ENCODE results near the gene GRIN1. TPM values are rescaled to one million over a fixed set of nuclear protein-coding genes. Genes with fewer than 3 reads are reported as not detected.
"Not testable (repeated sequence)": the region's sequence is repeated elsewhere in the genome, so short reads cannot be mapped to it uniquely, and the experiment has no call there.

The GRIN1 gene
- total RNA-seq, 1 donor from 2014 or later = not detected

- H3F3A ChIP-seq (ENCODE audit: low read depth) = peaks cover 11% of the 10 kb centered on the region
- H3K4me1 ChIP-seq; H3K9me3 Mint-ChIP-seq; H3K27ac Mint-ChIP-seq; H3K27ac ChIP-seq; H3K4me3 Mint-ChIP-seq; H3K4me2 ChIP-seq; H3K9me3 ChIP-seq (ENCODE audit: low read depth); H3K36me3 Mint-ChIP-seq; H3K9ac ChIP-seq; DNase-seq (ENCODE audit: low spot score); H3K36me3 ChIP-seq; H3K4me3 ChIP-seq; H3K79me2 ChIP-seq (ENCODE audit: low read depth); H3K27me3 Mint-ChIP-seq (ENCODE audit: insufficient read depth, low read depth); H3K27me3 ChIP-seq; H2AFZ ChIP-seq (replicated peaks): not testable (repeated sequence)
- peaks cover 21% of the 10 kb centered on the region for H3K4me1 Mint-ChIP-seq
- peaks cover 18% of the 10 kb centered on the region for H4K20me1 ChIP-seq (ENCODE audit: low read depth)
Measured at GRCh38 chr9:137122796-137123467, 16.0 kb upstream of the GRIN1 start.

- Mint-ChIP-seq H3K27me3 (ENCODE audit: insufficient read depth, low read depth) (peaks cover 4% of the 10 kb centered on the region), H3K27ac (no peak overlapping the region), H3K9me3 (no peaks in the 10 kb centered on the region), H3K4me3 (no peak overlapping the region), H3K4me1 (peaks cover 26% of the 10 kb centered on the region), H3K36me3 (no peaks in the 10 kb centered on the region)
- Histone ChIP-seq H3K27me3 (no peaks in the 10 kb centered on the region), H3K4me2 (no peak overlapping the region), H3K36me3 (no peaks in the 10 kb centered on the region), H3K4me1 (peaks cover 3% of the 10 kb centered on the region), H3K9ac (no peak overlapping the region), H3F3A (ENCODE audit: low read depth) (peaks cover 11% of the 10 kb centered on the region), H2AFZ (replicated peaks) (no peak overlapping the region), H4K20me1 (ENCODE audit: low read depth) (peaks cover 21% of the 10 kb centered on the region), H3K9me3 (ENCODE audit: low read depth) (no peaks in the 10 kb centered on the region), H3K79me2 (ENCODE audit: low read depth) (peaks cover 13% of the 10 kb centered on the region), H3K4me3 (no peak overlapping the region), H3K27ac (no peak overlapping the region)
- TF ChIP-seq CTCF (IDR thresholded peaks at IDR 0.05) = no peak
- no peak for TF ChIP-seq EZH2phosphoT487 (IDR thresholded peaks at IDR 0.05)
- TF ChIP-seq EZH2 (IDR thresholded peaks at IDR 0.05) = no peak
- DNase-seq (ENCODE audit: low spot score) = no peak
Measured at GRCh38 chr9:137123468-137123837, 15.5 kb upstream of the GRIN1 start.

GRCh38 chr9:137123952-137124462 lies 14.9 kb upstream of the GRIN1 start:
- Histone ChIP-seq H3F3A (ENCODE audit: low read depth) (peaks cover 11% of the 10 kb centered on the region), H4K20me1 (ENCODE audit: low read depth) (peaks cover 23% of the 10 kb centered on the region), H3K79me2 (ENCODE audit: low read depth) (peaks cover 18% of the 10 kb centered on the region)
- H3K4me2 ChIP-seq; H3K27ac ChIP-seq; H3K36me3 Mint-ChIP-seq; H3K27me3 ChIP-seq; H3K4me1 ChIP-seq; H3K9me3 Mint-ChIP-seq; H3K9ac ChIP-seq; DNase-seq (ENCODE audit: low spot score); H3K27ac Mint-ChIP-seq; H3K36me3 ChIP-seq; H3K4me3 ChIP-seq; H3K9me3 ChIP-seq (ENCODE audit: low read depth); H3K27me3 Mint-ChIP-seq (ENCODE audit: insufficient read depth, low read depth); H3K4me3 Mint-ChIP-seq; H2AFZ ChIP-seq (replicated peaks): not testable (repeated sequence)
- H3K4me1 Mint-ChIP-seq = peaks cover 31% of the 10 kb centered on the region

- Histone ChIP-seq H3K4me2 (no peak overlapping the region), H3K27ac (no peak overlapping the region), H2AFZ (replicated peaks) (no peak overlapping the region), H3K27me3 (peaks cover 17% of the 10 kb centered on the region), H3K9ac (no peak overlapping the region), H3K36me3 (no peaks in the 10 kb centered on the region), H3K9me3 (ENCODE audit: low read depth) (no peaks in the 10 kb centered on the region), H4K20me1 (ENCODE audit: low read depth) (peaks cover 18% of the 10 kb centered on the region), H3F3A (ENCODE audit: low read depth) (peaks cover 9% of the 10 kb centered on the region), H3K4me3 (no peak overlapping the region), H3K4me1 (peaks cover 7% of the 10 kb centered on the region), H3K79me2 (ENCODE audit: low read depth) (peaks cover 22% of the 10 kb centered on the region)
- Mint-ChIP-seq H3K27me3 (ENCODE audit: insufficient read depth, low read depth) (peaks cover 7% of the 10 kb centered on the region), H3K36me3 (no peaks in the 10 kb centered on the region), H3K27ac (no peak overlapping the region), H3K4me1 (peaks cover 32% of the 10 kb centered on the region), H3K9me3 (no peaks in the 10 kb centered on the region), H3K4me3 (peak overlapping the region; percentile 69)
- TF ChIP-seq EZH2phosphoT487 (IDR thresholded peaks at IDR 0.05) (no peak), EZH2 (IDR thresholded peaks at IDR 0.05) (no peak)
- no peak for DNase-seq (ENCODE audit: low spot score)
Measured at GRCh38 chr9:137126786-137127185, 12.2 kb upstream of the GRIN1 start.
